Measurements from ENCODE around the gene ALDH1A2.

ALDH1A2 gene

GRCh38 chr15:58111718-58112104 lies 46.2 kb upstream of the ALDH1A2 start:
- Histone ChIP-seq H3K4me3 (ENCODE audit: low read length in 2 of 2) (no peak overlapping the region), H4K8ac (ENCODE audit: low read depth, low read length) (no peak overlapping the region), H3K36me3 (replicated peaks in 1 of 2; ENCODE audit: control insufficient read depth in 2 of 2, insufficient read depth in 2 of 2, low read length in 2 of 2) (no peaks in the 10 kb centered on the region), H3K9ac (ENCODE audit: low read depth, low read length, poor library complexity) (no peak overlapping the region), H2BK12ac (ENCODE audit: low read length) (no peak overlapping the region), H3K4me2 (ENCODE audit: insufficient read depth, low read length, poor library complexity, severe bottlenecking) (no peak overlapping the region), H2AK5ac (ENCODE audit: low read depth, low read length) (no peak overlapping the region), H2BK15ac (ENCODE audit: low read length) (no peak overlapping the region), H3K23ac (ENCODE audit: low read depth, low read length, poor library complexity) (no peak overlapping the region), H3K18ac (ENCODE audit: low read length) (no peak overlapping the region), H2BK5ac (ENCODE audit: low read length) (no peak overlapping the region), H3K79me1 (ENCODE audit: low read depth, low read length) (no peaks in the 10 kb centered on the region), H3K27ac (replicated peaks; ENCODE audit: low read length) (no peak overlapping the region), H3K4me1 (ENCODE audit: control insufficient read depth in 2 of 2, insufficient read depth in 1 of 2, low read depth in 1 of 2, low read length in 2 of 2) (no peaks in the 10 kb centered on the region), H2AFZ (ENCODE audit: low read length) (no peak overlapping the region), H3K14ac (ENCODE audit: low read length) (no peak overlapping the region), H3K4ac (ENCODE audit: low read length) (no peak overlapping the region), H4K91ac (ENCODE audit: low read depth, low read length, poor library complexity) (no peak overlapping the region), H3K27me3 (ENCODE audit: control insufficient read depth in 3 of 3, insufficient read depth in 3 of 3, low read depth in 1 of 3, low read length in 3 of 3) (peaks cover 0 to 3% (median 0%) of the 10 kb centered on the region in 3 experiments), H3K9me3 (replicated peaks in 1 of 2; ENCODE audit: control insufficient read depth in 2 of 2, insufficient read depth in 1 of 2, low read depth in 1 of 2, low read length in 2 of 2) (no peaks in the 10 kb centered on the region), H2BK120ac (ENCODE audit: low read depth, low read length) (no peak overlapping the region)
- no CpG with 5 or more reads among the region's 5 CpGs for WGBS, 2 donors (ENCODE audit: extremely low coverage in 2 of 2, insufficient read length in 2 of 2, insufficient replicate concordance in 1 of 2)
- DNase-seq (ENCODE audit: low spot score) = no peak

GRCh38 chr15:58110999-58111717 lies 45.6 kb upstream of the ALDH1A2 start:
- Histone ChIP-seq H3K4me1 (ENCODE audit: control insufficient read depth in 2 of 2, insufficient read depth in 1 of 2, low read depth in 1 of 2, low read length in 2 of 2) (no peaks in the 10 kb centered on the region), H2BK12ac (ENCODE audit: low read length) (no peak overlapping the region), H3K27me3 (ENCODE audit: control insufficient read depth in 3 of 3, insufficient read depth in 3 of 3, low read depth in 1 of 3, low read length in 3 of 3) (peaks cover 0 to 3% (median 0%) of the 10 kb centered on the region in 3 experiments), H2BK120ac (ENCODE audit: low read depth, low read length) (no peak overlapping the region), H2AFZ (ENCODE audit: low read length) (no peak overlapping the region), H3K9ac (ENCODE audit: low read depth, low read length, poor library complexity) (no peak overlapping the region), H3K79me1 (ENCODE audit: low read depth, low read length) (no peaks in the 10 kb centered on the region), H2BK15ac (ENCODE audit: low read length) (no peak overlapping the region), H3K4me2 (ENCODE audit: insufficient read depth, low read length, poor library complexity, severe bottlenecking) (no peak overlapping the region), H3K4me3 (ENCODE audit: low read length in 2 of 2) (no peak overlapping the region), H3K23ac (ENCODE audit: low read depth, low read length, poor library complexity) (no peak overlapping the region), H3K4ac (ENCODE audit: low read length) (no peak overlapping the region), H4K91ac (ENCODE audit: low read depth, low read length, poor library complexity) (no peak overlapping the region), H3K9me3 (replicated peaks in 1 of 2; ENCODE audit: control insufficient read depth in 2 of 2, insufficient read depth in 1 of 2, low read depth in 1 of 2, low read length in 2 of 2) (no peaks in the 10 kb centered on the region), H3K18ac (ENCODE audit: low read length) (no peak overlapping the region), H2BK5ac (ENCODE audit: low read length) (no peak overlapping the region), H2AK5ac (ENCODE audit: low read depth, low read length) (no peak overlapping the region), H4K8ac (ENCODE audit: low read depth, low read length) (no peak overlapping the region), H3K36me3 (replicated peaks in 1 of 2; ENCODE audit: control insufficient read depth in 2 of 2, insufficient read depth in 2 of 2, low read length in 2 of 2) (no peaks in the 10 kb centered on the region), H3K27ac (replicated peaks; ENCODE audit: low read length) (no peak overlapping the region), H3K14ac (ENCODE audit: low read length) (no peak overlapping the region)
- no CpG with 5 or more reads among the region's 6 CpGs for WGBS, 2 donors (ENCODE audit: extremely low coverage in 2 of 2, insufficient read length in 2 of 2, insufficient replicate concordance in 1 of 2)
- DNase-seq (ENCODE audit: low spot score) = no peak

- Histone ChIP-seq H3K4me2 (ENCODE audit: insufficient read depth, low read length, poor library complexity, severe bottlenecking) (no peak overlapping the region), H2BK120ac (ENCODE audit: low read depth, low read length) (no peak overlapping the region), H3K27ac (replicated peaks; ENCODE audit: low read length) (no peak overlapping the region), H3K9me3 (replicated peaks in 1 of 2; ENCODE audit: control insufficient read depth in 2 of 2, insufficient read depth in 1 of 2, low read depth in 1 of 2, low read length in 2 of 2) (no peaks in the 10 kb centered on the region), H3K23ac (ENCODE audit: low read depth, low read length, poor library complexity) (no peak overlapping the region), H3K4me3 (ENCODE audit: low read length in 2 of 2) (no peak overlapping the region), H4K91ac (ENCODE audit: low read depth, low read length, poor library complexity) (no peak overlapping the region), H2AFZ (ENCODE audit: low read length) (no peak overlapping the region), H3K36me3 (replicated peaks in 1 of 2; ENCODE audit: control insufficient read depth in 2 of 2, insufficient read depth in 2 of 2, low read length in 2 of 2) (no peaks in the 10 kb centered on the region), H2BK15ac (ENCODE audit: low read length) (no peak overlapping the region), H3K27me3 (ENCODE audit: control insufficient read depth in 3 of 3, insufficient read depth in 3 of 3, low read depth in 1 of 3, low read length in 3 of 3) (peaks cover 0 to 3% (median 0%) of the 10 kb centered on the region in 3 experiments), H3K18ac (ENCODE audit: low read length) (no peak overlapping the region), H3K9ac (ENCODE audit: low read depth, low read length, poor library complexity) (no peak overlapping the region), H3K79me1 (ENCODE audit: low read depth, low read length) (no peaks in the 10 kb centered on the region), H3K4ac (ENCODE audit: low read length) (no peak overlapping the region), H4K8ac (ENCODE audit: low read depth, low read length) (no peak overlapping the region), H3K14ac (ENCODE audit: low read length) (no peak overlapping the region), H2BK5ac (ENCODE audit: low read length) (no peak overlapping the region), H3K4me1 (ENCODE audit: control insufficient read depth in 2 of 2, insufficient read depth in 1 of 2, low read depth in 1 of 2, low read length in 2 of 2) (no peaks in the 10 kb centered on the region), H2BK12ac (ENCODE audit: low read length) (no peak overlapping the region), H2AK5ac (ENCODE audit: low read depth, low read length) (no peak overlapping the region)
- DNase-seq (ENCODE audit: low spot score) = no peak
- no CpG with 5 or more reads among the region's 3 CpGs for WGBS, 2 donors (ENCODE audit: extremely low coverage in 2 of 2, insufficient read length in 2 of 2, insufficient replicate concordance in 1 of 2)
Observed at GRCh38 chr15:58109419-58109818, 43.9 kb upstream of the ALDH1A2 start.

- no peak overlapping the region for H3K4me3 ChIP-seq (ENCODE audit: low read length in 2 of 2)
- H3K27me3 ChIP-seq (ENCODE audit: control insufficient read depth in 3 of 3, insufficient read depth in 3 of 3, low read depth in 1 of 3, low read length in 3 of 3) = peaks cover 0 to 3% (median 0%) of the 10 kb centered on the region in 3 experiments
- no peak overlapping the region for H2AK5ac ChIP-seq (ENCODE audit: low read depth, low read length)
- H3K23ac ChIP-seq (ENCODE audit: low read depth, low read length, poor library complexity) = no peak overlapping the region
- no peaks in the 10 kb centered on the region for H3K79me1 ChIP-seq (ENCODE audit: low read depth, low read length)
- H2BK12ac ChIP-seq (ENCODE audit: low read length) = no peak overlapping the region
- H3K4me1 ChIP-seq (ENCODE audit: control insufficient read depth in 2 of 2, insufficient read depth in 1 of 2, low read depth in 1 of 2, low read length in 2 of 2) = no peaks in the 10 kb centered on the region
- DNase-seq (ENCODE audit: low spot score) = no peak
- WGBS, 2 donors (ENCODE audit: extremely low coverage in 2 of 2, insufficient read length in 2 of 2, insufficient replicate concordance in 1 of 2) = no CpG with 5 or more reads among the region's 2 CpGs
- no peaks in the 10 kb centered on the region for H3K36me3 ChIP-seq (replicated peaks in 1 of 2; ENCODE audit: control insufficient read depth in 2 of 2, insufficient read depth in 2 of 2, low read length in 2 of 2)
- H2BK5ac ChIP-seq (ENCODE audit: low read length) = no peak overlapping the region
- H3K4ac ChIP-seq (ENCODE audit: low read length) = no peak overlapping the region
- H3K14ac ChIP-seq (ENCODE audit: low read length) = no peak overlapping the region
- H2BK15ac ChIP-seq (ENCODE audit: low read length) = no peak overlapping the region
- no peak overlapping the region for H3K4me2 ChIP-seq (ENCODE audit: insufficient read depth, low read length, poor library complexity, severe bottlenecking)
- no peaks in the 10 kb centered on the region for H3K9me3 ChIP-seq (replicated peaks in 1 of 2; ENCODE audit: control insufficient read depth in 2 of 2, insufficient read depth in 1 of 2, low read depth in 1 of 2, low read length in 2 of 2)
- no peak overlapping the region for H2BK120ac ChIP-seq (ENCODE audit: low read depth, low read length)
- no peak overlapping the region for H4K8ac ChIP-seq (ENCODE audit: low read depth, low read length)
- H2AFZ ChIP-seq (ENCODE audit: low read length) = no peak overlapping the region
- no peak overlapping the region for H3K27ac ChIP-seq (replicated peaks; ENCODE audit: low read length)
- no peak overlapping the region for H4K91ac ChIP-seq (ENCODE audit: low read depth, low read length, poor library complexity)
- no peak overlapping the region for H3K18ac ChIP-seq (ENCODE audit: low read length)
- no peak overlapping the region for H3K9ac ChIP-seq (ENCODE audit: low read depth, low read length, poor library complexity)
Observed at GRCh38 chr15:58108117-58108516, 42.6 kb upstream of the ALDH1A2 start.

Data from neuronal stem cell (in vitro differentiated cells).